ENCODE measurements around the gene TYW1B.
"Not testable (repeated sequence)": the region's sequence is repeated elsewhere in the genome, so short reads cannot be mapped to it uniquely, and the experiment has no call there.

GRCh38 chr7:72855261-72855660 lies 27.3 kb upstream of the TYW1B start:
- not testable (repeated sequence) for TF ChIP-seq CTCF (IDR thresholded peaks at IDR 0.05); POLR2A (IDR thresholded peaks at IDR 0.05); POLR2AphosphoS5 (IDR thresholded peaks at IDR 0.05; ENCODE audit: insufficient read depth in 1 of 2, low read depth in 1 of 2)

All from vagina (tissue), 2 donors.